ENCODE measurements around the gene AGMO. TPM values are rescaled to one million over a fixed set of nuclear protein-coding genes. Genes with fewer than 3 reads are reported as not detected.

AGMO gene
- total and polyA plus RNA-seq, 4 donors: 21.6 to 46.6 (median 31.6) TPM

DNA sequence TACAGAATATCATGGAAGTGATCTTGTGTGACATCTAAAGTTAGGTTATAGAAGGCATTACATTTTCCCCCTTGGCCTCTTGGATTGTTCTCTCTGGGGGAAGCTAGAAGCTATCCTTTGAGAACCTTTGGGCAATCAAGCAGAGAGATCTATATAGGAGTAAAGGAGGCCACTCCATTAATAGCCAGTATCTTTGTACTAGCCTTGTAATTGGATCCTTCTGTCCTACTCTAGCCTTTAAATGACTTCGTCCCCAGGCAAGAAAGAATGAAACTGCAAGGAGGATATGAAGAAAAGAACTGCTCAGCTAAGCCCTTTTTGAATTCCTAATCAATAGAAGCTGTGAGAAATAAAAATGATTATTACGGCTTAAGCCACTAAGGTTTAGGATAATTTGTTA lies 230.9 kb downstream of the AGMO start:
- H3K27me3 ChIP-seq (ENCODE audit: control insufficient read depth in 4 of 4, insufficient read depth in 4 of 4, low read length in 3 of 4): no peaks in the 10 kb centered on the region
- peaks cover 0 to 13% (median 1%) of the 10 kb centered on the region in 4 donors for H3K4me1 ChIP-seq (ENCODE audit: control insufficient read depth in 4 of 4, insufficient read depth in 4 of 4, low read length in 3 of 4)
- H3K9me3 ChIP-seq (ENCODE audit: control insufficient read depth in 4 of 4, low read length in 3 of 4): no peaks in the 10 kb centered on the region
- WGBS: 93% methylated on average over 2 of the region's 2 CpGs
- H3K4me3 ChIP-seq (ENCODE audit: low read depth in 1 of 3, low read length in 3 of 3): no peak overlapping the region
- no peak for DNase-seq (ENCODE audit: low spot score)
- no peaks in the 10 kb centered on the region for H3K36me3 ChIP-seq (ENCODE audit: control insufficient read depth in 4 of 4, insufficient read depth in 3 of 4, low read depth in 1 of 4, low read length in 3 of 4)
- no peak overlapping the region for H3K9ac ChIP-seq (ENCODE audit: low read depth in 1 of 2, low read length in 2 of 2)
- H3K27ac ChIP-seq (ENCODE audit: low read depth in 1 of 2, low read length in 2 of 2): no peak overlapping the region
- TF ChIP-seq REST (IDR thresholded peaks at IDR 0.05) (no peak), HNF4G (IDR thresholded peaks at IDR 0.05) (no peak), NR2F2 (IDR thresholded peaks at IDR 0.05) (no peak), SP1 (IDR thresholded peaks at IDR 0.05) (no peak)
- TF ChIP-seq, protein P1, sequence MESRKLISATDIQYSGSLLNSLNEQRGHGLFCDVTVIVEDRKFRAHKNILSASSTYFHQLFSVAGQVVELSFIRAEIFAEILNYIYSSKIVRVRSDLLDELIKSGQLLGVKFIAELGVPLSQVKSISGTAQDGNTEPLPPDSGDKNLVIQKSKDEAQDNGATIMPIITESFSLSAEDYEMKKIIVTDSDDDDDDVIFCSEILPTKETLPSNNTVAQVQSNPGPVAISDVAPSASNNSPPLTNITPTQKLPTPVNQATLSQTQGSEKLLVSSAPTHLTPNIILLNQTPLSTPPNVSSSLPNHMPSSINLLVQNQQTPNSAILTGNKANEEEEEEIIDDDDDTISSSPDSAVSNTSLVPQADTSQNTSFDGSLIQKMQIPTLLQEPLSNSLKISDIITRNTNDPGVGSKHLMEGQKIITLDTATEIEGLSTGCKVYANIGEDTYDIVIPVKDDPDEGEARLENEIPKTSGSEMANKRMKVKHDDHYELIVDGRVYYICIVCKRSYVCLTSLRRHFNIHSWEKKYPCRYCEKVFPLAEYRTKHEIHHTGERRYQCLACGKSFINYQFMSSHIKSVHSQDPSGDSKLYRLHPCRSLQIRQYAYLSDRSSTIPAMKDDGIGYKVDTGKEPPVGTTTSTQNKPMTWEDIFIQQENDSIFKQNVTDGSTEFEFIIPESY (IDR thresholded peaks at IDR 0.05): no peak
- TF ChIP-seq, protein P2, sequence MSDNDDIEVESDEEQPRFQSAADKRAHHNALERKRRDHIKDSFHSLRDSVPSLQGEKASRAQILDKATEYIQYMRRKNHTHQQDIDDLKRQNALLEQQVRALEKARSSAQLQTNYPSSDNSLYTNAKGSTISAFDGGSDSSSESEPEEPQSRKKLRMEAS (IDR thresholded peaks at IDR 0.05): no peak
- TF ChIP-seq, protein P3, sequence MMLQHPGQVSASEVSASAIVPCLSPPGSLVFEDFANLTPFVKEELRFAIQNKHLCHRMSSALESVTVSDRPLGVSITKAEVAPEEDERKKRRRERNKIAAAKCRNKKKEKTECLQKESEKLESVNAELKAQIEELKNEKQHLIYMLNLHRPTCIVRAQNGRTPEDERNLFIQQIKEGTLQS (IDR thresholded peaks at IDR 0.05): no peak

DNA sequence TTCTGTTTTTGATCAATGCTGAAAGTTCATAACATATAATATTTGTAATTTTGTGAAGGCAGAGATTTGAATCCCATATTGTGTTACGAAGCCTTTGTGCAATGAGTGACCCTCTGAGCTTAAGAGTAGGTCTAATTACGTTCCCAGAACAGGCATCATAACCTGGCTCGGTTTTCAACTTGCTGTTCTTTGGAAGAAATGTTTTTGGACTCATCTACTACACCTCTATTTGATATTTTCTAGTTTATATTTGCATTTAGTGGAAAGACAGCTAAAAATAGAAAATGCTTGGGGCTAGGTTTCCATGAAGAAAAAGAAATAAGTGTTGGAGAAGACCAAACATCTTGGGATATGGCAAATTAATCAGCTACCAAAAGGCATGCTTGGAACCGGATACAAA lies 234.8 kb downstream of the AGMO start:
- Histone ChIP-seq H3K27ac (ENCODE audit: low read depth in 1 of 2, low read length in 2 of 2) (no peak overlapping the region), H3K36me3 (ENCODE audit: control insufficient read depth in 4 of 4, insufficient read depth in 3 of 4, low read depth in 1 of 4, low read length in 3 of 4) (no peaks in the 10 kb centered on the region), H3K4me1 (ENCODE audit: control insufficient read depth in 4 of 4, insufficient read depth in 4 of 4, low read length in 3 of 4) (peaks cover 0 to 13% (median 1%) of the 10 kb centered on the region in 4 donors), H3K9ac (ENCODE audit: low read depth in 1 of 2, low read length in 2 of 2) (no peak overlapping the region), H3K27me3 (ENCODE audit: control insufficient read depth in 4 of 4, insufficient read depth in 4 of 4, low read length in 3 of 4) (no peaks in the 10 kb centered on the region), H3K4me3 (ENCODE audit: low read depth in 1 of 3, low read length in 3 of 3) (no peak overlapping the region), H3K9me3 (ENCODE audit: control insufficient read depth in 4 of 4, low read length in 3 of 4) (no peaks in the 10 kb centered on the region)
- no peak for TF ChIP-seq FOXA1 (IDR thresholded peaks at IDR 0.05)
- TF ChIP-seq CTCF (IDR thresholded peaks at IDR 0.05; ENCODE audit: low read depth, low read length, missing input control): no peak
- TF ChIP-seq RXRA (IDR thresholded peaks at IDR 0.05): no peak
- TF ChIP-seq, protein P3 (IDR thresholded peaks at IDR 0.05): no peak
- TF ChIP-seq JUND (IDR thresholded peaks at IDR 0.05): no peak
- no peak for TF ChIP-seq RAD21 (IDR thresholded peaks at IDR 0.05)
- no peak for TF ChIP-seq GABPA (IDR thresholded peaks at IDR 0.05 in 1 of 2, conservative IDR thresholded peaks at IDR 0.05 in 1 of 2)
- TF ChIP-seq REST (IDR thresholded peaks at IDR 0.05): no peak
- TF ChIP-seq HNF4G (IDR thresholded peaks at IDR 0.05): no peak
- TF ChIP-seq, protein P1 (IDR thresholded peaks at IDR 0.05): no peak
- TF ChIP-seq EGR1 (IDR thresholded peaks at IDR 0.05; ENCODE audit: low read depth in 2 of 2): no peak
- no peak for TF ChIP-seq TAF1 (conservative IDR thresholded peaks at IDR 0.05)
- no peak for TF ChIP-seq NR2F2 (IDR thresholded peaks at IDR 0.05)
- no peak for TF ChIP-seq SP1 (IDR thresholded peaks at IDR 0.05)
- TF ChIP-seq FOXA2 (IDR thresholded peaks at IDR 0.05): no peak
- TF ChIP-seq HNF4A (conservative IDR thresholded peaks at IDR 0.05): no peak
- TF ChIP-seq, protein P2 (IDR thresholded peaks at IDR 0.05): no peak
- no peak for TF ChIP-seq YY1 (IDR thresholded peaks at IDR 0.05)
- DNase-seq (ENCODE audit: low spot score): no peak
- WGBS: 64% methylated on average over 4 of the region's 4 CpGs

Measured in liver (tissue), 9 donors.